ENCODE data around the gene BBS7.

DNA sequence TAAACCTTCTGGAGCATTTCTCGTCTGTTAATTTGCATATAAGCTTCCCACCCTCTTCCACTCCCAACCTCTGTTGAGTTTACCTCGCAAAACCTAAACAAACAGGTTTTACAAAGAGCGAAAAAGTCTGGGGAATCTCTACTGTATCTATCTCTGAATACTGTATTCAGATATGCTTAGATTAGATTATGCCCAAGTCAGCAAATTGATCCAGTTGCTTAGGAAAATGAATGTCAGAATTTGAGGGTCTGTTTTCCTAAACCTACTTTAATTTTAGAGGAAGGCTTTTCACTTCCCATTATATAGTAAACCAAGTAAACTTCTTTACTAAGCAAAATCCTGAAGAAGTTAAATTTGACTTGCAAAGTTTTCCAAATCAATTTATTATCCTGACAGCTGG is 53.3 kb downstream of the BBS7 start:
- TF ChIP-seq POLR2A (conservative IDR thresholded peaks at IDR 0.05) (peak; percentile 4; the same call in 1 of the 2 replicates), ZFP30 (CRISPR knock-in tag; IDR thresholded peaks at IDR 0.05; ENCODE audit: borderline replicate concordance) (no peak), MECOM (CRISPR knock-in tag; IDR thresholded peaks at IDR 0.05) (no peak), EP300 (IDR thresholded peaks at IDR 0.05; ENCODE audit: low read length) (no peak), CTBP1 (IDR thresholded peaks at IDR 0.05; ENCODE audit: borderline replicate concordance) (no peak), BHLHE40 (IDR thresholded peaks at IDR 0.05; ENCODE audit: low read length) (no peak)
- TF ChIP-seq, protein P1, sequence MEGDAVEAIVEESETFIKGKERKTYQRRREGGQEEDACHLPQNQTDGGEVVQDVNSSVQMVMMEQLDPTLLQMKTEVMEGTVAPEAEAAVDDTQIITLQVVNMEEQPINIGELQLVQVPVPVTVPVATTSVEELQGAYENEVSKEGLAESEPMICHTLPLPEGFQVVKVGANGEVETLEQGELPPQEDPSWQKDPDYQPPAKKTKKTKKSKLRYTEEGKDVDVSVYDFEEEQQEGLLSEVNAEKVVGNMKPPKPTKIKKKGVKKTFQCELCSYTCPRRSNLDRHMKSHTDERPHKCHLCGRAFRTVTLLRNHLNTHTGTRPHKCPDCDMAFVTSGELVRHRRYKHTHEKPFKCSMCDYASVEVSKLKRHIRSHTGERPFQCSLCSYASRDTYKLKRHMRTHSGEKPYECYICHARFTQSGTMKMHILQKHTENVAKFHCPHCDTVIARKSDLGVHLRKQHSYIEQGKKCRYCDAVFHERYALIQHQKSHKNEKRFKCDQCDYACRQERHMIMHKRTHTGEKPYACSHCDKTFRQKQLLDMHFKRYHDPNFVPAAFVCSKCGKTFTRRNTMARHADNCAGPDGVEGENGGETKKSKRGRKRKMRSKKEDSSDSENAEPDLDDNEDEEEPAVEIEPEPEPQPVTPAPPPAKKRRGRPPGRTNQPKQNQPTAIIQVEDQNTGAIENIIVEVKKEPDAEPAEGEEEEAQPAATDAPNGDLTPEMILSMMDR (IDR thresholded peaks at IDR 0.05 in 2 of 3, conservative IDR thresholded peaks at IDR 0.05 in 1 of 3; ENCODE audit: insufficient read depth in 2 of 3, low read depth in 1 of 3, low read length in 3 of 3): no peak
- TF ChIP-seq, protein P2, sequence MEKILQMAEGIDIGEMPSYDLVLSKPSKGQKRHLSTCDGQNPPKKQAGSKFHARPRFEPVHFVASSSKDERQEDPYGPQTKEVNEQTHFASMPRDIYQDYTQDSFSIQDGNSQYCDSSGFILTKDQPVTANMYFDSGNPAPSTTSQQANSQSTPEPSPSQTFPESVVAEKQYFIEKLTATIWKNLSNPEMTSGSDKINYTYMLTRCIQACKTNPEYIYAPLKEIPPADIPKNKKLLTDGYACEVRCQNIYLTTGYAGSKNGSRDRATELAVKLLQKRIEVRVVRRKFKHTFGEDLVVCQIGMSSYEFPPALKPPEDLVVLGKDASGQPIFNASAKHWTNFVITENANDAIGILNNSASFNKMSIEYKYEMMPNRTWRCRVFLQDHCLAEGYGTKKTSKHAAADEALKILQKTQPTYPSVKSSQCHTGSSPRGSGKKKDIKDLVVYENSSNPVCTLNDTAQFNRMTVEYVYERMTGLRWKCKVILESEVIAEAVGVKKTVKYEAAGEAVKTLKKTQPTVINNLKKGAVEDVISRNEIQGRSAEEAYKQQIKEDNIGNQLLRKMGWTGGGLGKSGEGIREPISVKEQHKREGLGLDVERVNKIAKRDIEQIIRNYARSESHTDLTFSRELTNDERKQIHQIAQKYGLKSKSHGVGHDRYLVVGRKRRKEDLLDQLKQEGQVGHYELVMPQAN (IDR thresholded peaks at IDR 0.05; ENCODE audit: borderline replicate concordance): no peak
